Motor neuron (in vitro differentiated cells): Measurements from ENCODE around the gene YTHDF1. TPM values are rescaled to one million over a fixed set of nuclear protein-coding genes. Genes with fewer than 3 reads are reported as not detected.
A peak's percentile ranks its signal among the peaks of the same experiment; 100 is the strongest.

Source experiments
- ATAC-seq, 8 experiments: fragments of 200-7000 bp; cut with Tn5 transposase; replicated peaks in 6 of 8; 2 replicates each; pipeline ENCODE4 v1.8.0; 2021; ENCODE audit warnings: mild to moderate bottlenecking in 8 of 8, moderate library complexity in 8 of 8
- H3K27ac ChIP-seq, 2 donors: fragments of 250-450 bp; sonication (Bioruptor Pico); 2 replicates each; pipeline ENCODE4 v1.9.0; 2021; ENCODE audit warnings: antibody characterized with exemption in 2 of 2, mild to moderate bottlenecking in 2 of 2, moderate library complexity in 1 of 2
- H3K4me1 ChIP-seq, 2 donors: fragments of 250-450 bp; sonication (Bioruptor Pico); replicated peaks in 1 of 2; 2 replicates each; pipeline ENCODE4 v1.6.1; 2021; ENCODE audit warnings: antibody characterized with exemption in 2 of 2, mild to moderate bottlenecking in 2 of 2, moderate library complexity in 1 of 2
- H3K4me3 ChIP-seq, 5 donors: fragments of 250-450 bp; sonication (Bioruptor Pico); 2 replicates each; pipeline ENCODE4 v1.9.0; 2021; ENCODE audit warnings: antibody characterized with exemption in 5 of 5, mild to moderate bottlenecking in 5 of 5, moderate library complexity in 4 of 5
- WGBS, 10 experiments: fragments of 450-650 bp; shearing (Covaris generic); methylation state at CpG; one replicate each; pipeline ENCODE4 v1.0.0; 2022; 5-methylcytosine and 5-hydroxymethylcytosine counted together
- in situ Hi-C, 9 experiments: fragments of 400-800 bp; cut with MboI; loops; one replicate each; pipeline ENCODE4 v1.15.0; 2021; ENCODE audit warnings: low sequenced_read_pairs in 9 of 9, low pct_unique_long_range_greater_than_20kb in 2 of 9; ENCODE audit not compliant: unreplicated experiment in 9 of 9
- total RNA-seq, 8 experiments: library from RNA; unstranded; fragments of 300-600 nt; gene quantifications; 2 replicates each; pipeline versions ENCODE4 v1.2.3 to v1.2.4, GENCODE V29; 2022

YTHDF1 gene
- 10 to 100 TPM; 22.9 to 38.5 (median 33.6) TPM for total RNA-seq

DNA sequence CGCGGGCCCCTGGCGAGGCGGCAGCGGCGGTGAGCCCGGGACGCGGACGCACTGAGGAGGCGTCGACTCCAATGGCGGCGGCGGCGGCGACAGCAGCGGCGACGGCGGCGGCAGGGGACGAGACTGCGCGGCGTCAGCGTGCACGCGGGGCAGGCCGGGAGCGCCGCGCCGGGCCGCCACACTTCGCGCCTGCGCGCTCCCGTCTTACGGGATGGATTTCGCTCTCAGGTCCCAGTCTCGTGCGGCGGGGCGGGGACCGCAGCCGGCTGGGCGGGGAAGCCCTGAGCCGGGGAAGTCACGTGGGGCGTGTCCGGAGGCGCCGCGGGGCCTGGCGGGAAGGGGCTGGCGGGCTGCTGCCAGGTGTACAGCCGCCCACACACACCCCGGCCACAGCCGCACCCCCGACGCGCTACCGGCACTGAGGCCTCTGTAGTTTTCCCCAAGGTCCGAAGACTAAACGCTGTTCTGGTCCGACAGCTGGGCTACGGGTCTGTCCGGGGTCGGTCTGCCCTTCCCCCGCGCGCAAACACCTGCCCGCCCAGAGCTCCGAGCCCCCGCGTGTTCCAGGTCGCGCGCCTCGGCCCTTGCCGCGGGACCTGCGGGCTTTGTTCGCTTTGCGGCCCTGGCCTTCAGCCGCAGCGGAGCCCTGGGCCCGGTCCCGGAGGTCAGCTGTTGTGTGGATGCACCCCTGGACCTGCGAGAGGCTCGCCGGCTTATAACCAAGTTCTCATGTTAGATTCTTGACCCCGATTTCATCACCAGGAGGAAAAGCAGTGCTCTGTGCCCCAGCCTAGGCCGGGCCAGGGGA lies at the start of gene YTHDF1:
Gene YTHDF1, minus strand, starts transcription at position 91 of the 808 bp plus-strand sequence. CDS start 239 bp downstream, outside the sequence.
- 0 to 50% (median 0%) methylated on average over 1 to 10 of the region's 96 CpGs; no CpG with 5 or more reads in 3 of the 10 experiments for whole genome bisulfite sequencing, 10 experiments
- peak; percentile 83 to 94 (median 92) for ATAC-seq
- in situ Hi-C loops = no loop called here

GRCh38 chr20:63264519-63264918 lies 48.6 kb upstream of the YTHDF1 start:
- peak in 5 of 8 experiments; percentile 37 to 67 (median 51) for ATAC-seq
- Histone ChIP-seq H3K4me1 (peaks cover 46 to 61% of the 10 kb centered on the region in 2 donors), H3K4me3 (no peak overlapping the region), H3K27ac (peak overlapping the region in 1 of 2 donors; percentile 60)
- 0 to 80% (median 22%) methylated on average over 1 to 11 of the region's 14 CpGs; no CpG with 5 or more reads in 3 of the 10 experiments for WGBS, 10 experiments
- in situ Hi-C loops = no loop called here

More for the DNA sequence above, at the start of gene YTHDF1:
- peak within 1 kb of the TSS; percentile 71 to 93 (median 73) for H3K4me3 ChIP-seq
- peaks cover 16 to 17% of the 10 kb centered on the region in 2 donors for H3K4me1 ChIP-seq
- peak within 1 kb of the TSS; percentile 79 to 95 for H3K27ac ChIP-seq

DNA sequence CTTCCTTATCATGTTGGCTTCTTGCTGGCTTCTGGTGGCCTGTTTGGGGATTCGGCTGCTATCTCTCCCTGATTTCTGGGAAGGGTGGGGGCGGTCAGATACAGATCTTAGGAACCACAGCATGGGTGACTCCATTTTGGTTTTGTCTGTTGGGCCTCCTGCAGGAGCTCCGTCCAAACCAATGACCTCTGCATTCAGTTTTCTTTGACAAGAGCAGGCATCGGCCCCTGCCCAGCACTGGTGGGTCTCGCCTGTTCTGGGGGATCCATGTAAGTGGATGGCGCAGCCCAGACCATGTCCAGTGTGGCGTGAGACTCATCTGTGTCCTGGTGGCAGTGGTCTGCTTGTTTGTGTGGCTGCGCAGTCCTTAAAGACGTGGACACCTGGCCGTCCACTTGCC lies 48.1 kb upstream of the YTHDF1 start:
- in situ Hi-C loops = no loop called here
- no peak for ATAC-seq
- H3K4me3 ChIP-seq = no peak overlapping the region
- WGBS, 10 experiments = 20 to 95% (median 80%) methylated on average over 1 to 4 of the region's 10 CpGs; no CpG with 5 or more reads in 4 of the 10 experiments
- H3K27ac ChIP-seq = peak overlapping the region in 1 of 2 donors; percentile 60
- peaks cover 49 to 60% of the 10 kb centered on the region in 2 donors for H3K4me1 ChIP-seq

GRCh38 chr20:63262836-63263235 lies 46.9 kb upstream of the YTHDF1 start:
- no peak overlapping the region for H3K27ac ChIP-seq
- ATAC-seq = no peak
- no peak overlapping the region for H3K4me3 ChIP-seq
- in situ Hi-C loops = no loop called here
- H3K4me1 ChIP-seq = peaks cover 49 to 54% of the 10 kb centered on the region in 2 donors
- 100% methylated on average over 1 of the region's 9 CpGs; no CpG with 5 or more reads in 8 of the 10 experiments for WGBS, 10 experiments

GRCh38 chr20:63261795-63262528 lies 46.0 kb upstream of the YTHDF1 start:
- H3K27ac ChIP-seq = peak overlapping the region; percentile 68 to 88
- H3K4me3 ChIP-seq = no peak overlapping the region
- peak in 1 of 8 experiments; percentile 36 for ATAC-seq
- in situ Hi-C loops = no loop called here
- H3K4me1 ChIP-seq = peaks cover 44 to 48% of the 10 kb centered on the region in 2 donors
- 0 to 93% (median 0%) methylated on average over 1 to 3 of the region's 30 CpGs; no CpG with 5 or more reads in 7 of the 10 experiments for WGBS, 10 experiments

GRCh38 chr20:63261060-63261794 lies 45.3 kb upstream of the YTHDF1 start:
- in situ Hi-C loops = no loop called here
- 0 to 20% (median 11%) methylated on average over 1 to 6 of the region's 25 CpGs; no CpG with 5 or more reads in 4 of the 10 experiments for WGBS, 10 experiments
- H3K4me1 ChIP-seq = peaks cover 48 to 52% of the 10 kb centered on the region in 2 donors
- peak; percentile 43 to 82 (median 71) for ATAC-seq
- peak overlapping the region; percentile 68 to 88 for H3K27ac ChIP-seq
- H3K4me3 ChIP-seq = no peak overlapping the region

GRCh38 chr20:63260521-63260920 lies 44.6 kb upstream of the YTHDF1 start:
- ATAC-seq = no peak
- Histone ChIP-seq H3K4me3 (no peak overlapping the region), H3K4me1 (peaks cover 55 to 59% of the 10 kb centered on the region in 2 donors), H3K27ac (peak overlapping the region; percentile 68 to 88)
- in situ Hi-C loops = no loop called here
- WGBS, 10 experiments = 79 to 80% methylated on average over 1 to 9 of the region's 15 CpGs; no CpG with 5 or more reads in 8 of the 10 experiments

DNA sequence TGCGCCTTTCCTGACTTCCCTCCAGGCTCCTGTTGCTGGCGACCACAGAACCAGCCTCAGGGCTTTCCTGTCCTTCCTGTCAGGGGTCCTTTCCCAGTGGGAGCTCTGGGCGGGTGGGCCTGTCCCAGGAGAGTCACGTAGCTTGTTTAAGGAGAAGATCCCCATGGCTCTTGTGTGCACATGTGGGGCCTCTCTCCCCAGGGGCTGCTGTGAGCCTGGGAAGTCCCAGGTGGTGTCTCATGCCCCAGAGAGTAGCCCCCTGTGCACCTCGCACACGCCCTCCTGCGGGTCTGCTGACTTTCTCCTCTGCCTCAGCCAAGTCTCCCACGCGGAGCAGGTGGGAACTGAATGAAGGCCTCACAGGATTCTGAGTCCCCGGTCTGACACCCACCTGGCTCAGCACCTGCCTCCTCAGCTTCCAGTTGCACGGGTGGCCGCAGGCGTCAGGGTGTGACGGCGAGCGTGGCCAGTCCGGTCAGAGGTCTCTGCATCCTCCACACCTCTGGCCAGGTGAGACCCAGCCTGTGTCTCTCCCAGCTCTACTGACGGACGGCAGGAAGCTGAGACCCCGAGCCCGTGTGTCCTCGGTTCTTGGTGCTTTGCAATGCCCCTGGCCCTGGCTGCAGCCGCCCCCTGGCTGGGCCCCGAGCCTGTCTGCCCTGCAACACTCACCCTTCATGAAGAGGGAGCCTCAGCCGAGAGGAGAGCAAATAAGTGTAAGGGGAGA lies 44.0 kb upstream of the YTHDF1 start:
- ATAC-seq = no peak
- peak overlapping the region in 1 of 2 donors; percentile 88 for H3K27ac ChIP-seq
- peaks cover 59 to 63% of the 10 kb centered on the region in 2 donors for H3K4me1 ChIP-seq
- in situ Hi-C loops = no loop called here
- 20 to 98% (median 60%) methylated on average over 1 to 6 of the region's 25 CpGs; no CpG with 5 or more reads in 4 of the 10 experiments for WGBS, 10 experiments
- no peak overlapping the region for H3K4me3 ChIP-seq

- 50 to 80% (median 66%) methylated on average over 1 to 5 of the region's 8 CpGs; no CpG with 5 or more reads in 6 of the 10 experiments for WGBS, 10 experiments
- ATAC-seq = peak in 5 of 8 experiments; percentile 15 to 69 (median 42)
- Histone ChIP-seq H3K4me3 (no peak overlapping the region), H3K27ac (no peak overlapping the region), H3K4me1 (peaks cover 55 to 57% of the 10 kb centered on the region in 2 donors)
- in situ Hi-C loops = no loop called here
Measured at GRCh38 chr20:63258781-63259180, 42.9 kb upstream of the YTHDF1 start.

GRCh38 chr20:63257629-63258028 lies 41.7 kb upstream of the YTHDF1 start:
- peaks cover 58 to 62% of the 10 kb centered on the region in 2 donors for H3K4me1 ChIP-seq
- ATAC-seq = no peak
- H3K4me3 ChIP-seq = no peak overlapping the region
- H3K27ac ChIP-seq = no peak overlapping the region
- 81 to 100% (median 93%) methylated on average over 1 to 11 of the region's 13 CpGs; no CpG with 5 or more reads in 2 of the 10 experiments for WGBS, 10 experiments
- in situ Hi-C loops = no loop called here

DNA sequence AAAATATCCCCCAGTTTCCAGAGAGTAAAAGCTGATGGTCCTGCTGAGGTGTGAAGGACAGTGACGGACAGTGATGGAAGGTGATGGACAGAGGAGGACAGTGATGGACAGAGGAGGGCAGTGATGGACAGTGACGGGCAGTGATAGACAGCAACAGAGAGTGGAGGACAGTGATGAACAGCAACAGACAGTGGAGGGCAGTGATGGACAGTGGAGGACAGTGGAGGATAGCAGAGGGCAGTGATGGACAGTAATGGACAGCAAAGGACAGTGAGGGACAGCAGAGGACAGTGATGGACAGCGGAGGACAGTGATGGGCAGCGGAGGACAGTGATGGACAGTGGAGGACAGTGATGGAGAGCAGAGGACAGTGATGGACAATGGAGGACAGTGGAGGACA lies 41.0 kb upstream of the YTHDF1 start:
- Histone ChIP-seq H3K4me3 (no peak overlapping the region), H3K27ac (no peak overlapping the region), H3K4me1 (peaks cover 63 to 67% of the 10 kb centered on the region in 2 donors)
- no peak for ATAC-seq
- in situ Hi-C loops = no loop called here
- 63 to 100% (median 100%) methylated on average over 1 to 4 of the region's 4 CpGs; no CpG with 5 or more reads in 2 of the 10 experiments for WGBS, 10 experiments
